Kidney (tissue), 14 donors: ENCODE measurements around the gene DSCAML1. TPM values are rescaled to one million over a fixed set of nuclear protein-coding genes. Genes with fewer than 3 reads are reported as not detected.

Experiments used
- DNase-seq, 5 donors: peaks; one replicate each; pipeline ENCODE4 v3.0.0-alpha.2; 2013 to 2020
- FAIRE-seq: peaks from 2 replicates; lab custom pipeline; 2012; peaks lifted over from hg19 to GRCh38; lab: Jason Lieb, UNC
- H3K27ac ChIP-seq, 2 donors: one replicate each; pipeline ENCODE4 v1.7.0; 2013; ENCODE audit warnings: low read depth in 2 of 2, low read length in 2 of 2, inconsistent platforms in 1 of 2
- H3K27me3 ChIP-seq: one replicate; pipeline ENCODE4 v1.7.1; 2013; ENCODE audit warnings: low read length, inconsistent platforms; ENCODE audit not compliant: control insufficient read depth, insufficient read depth
- H3K36me3 ChIP-seq, 3 donors: one replicate each; pipeline versions ENCODE4 v1.7.0 to v1.7.1; 2013; ENCODE audit warnings: low read length in 3 of 3, control low read depth in 1 of 3, inconsistent platforms in 1 of 3; ENCODE audit not compliant: insufficient read depth in 3 of 3, control insufficient read depth in 2 of 3
- H3K4me1 ChIP-seq, 3 donors: one replicate each; pipeline versions ENCODE4 v1.7.0 to v1.7.1; 2013; ENCODE audit warnings: low read length in 3 of 3, inconsistent platforms in 1 of 3, low read depth in 1 of 3; ENCODE audit not compliant: control insufficient read depth in 2 of 3, insufficient read depth in 2 of 3
- H3K4me3 ChIP-seq, 3 donors: one replicate each; pipeline versions ENCODE4 v1.7.0 to v1.8.1; 2013; ENCODE audit warnings: low read length in 3 of 3, control low read depth in 1 of 3, inconsistent platforms in 1 of 3
- H3K9ac ChIP-seq, 3 donors: one replicate each; pipeline versions ENCODE4 v1.7.0 to v1.7.1; 2013; ENCODE audit warnings: low read length in 3 of 3, control low read depth in 1 of 3, inconsistent platforms in 1 of 3
- H3K9me3 ChIP-seq, 3 donors: one replicate each; pipeline versions ENCODE4 v1.7.0 to v1.7.1; 2013; ENCODE audit warnings: low read length in 3 of 3, control low read depth in 1 of 3, inconsistent platforms in 1 of 3; ENCODE audit not compliant: control insufficient read depth in 2 of 3, insufficient read depth in 1 of 3
- intact Hi-C: fragments of 100-400 bp; cut with DNase I; formaldehyde crosslinking; loops from one replicate; pipeline ENCODE4 v1.11.1; 2022
- polyA plus RNA-seq: library from polyadenylated mRNA; stranded (reverse); fragments of 350-450 nt; fragmentation: Illumina TruSeq; extraction: RNeasy Lipid Tissue Mini Kit (QIAGEN cat#74804); gene quantifications from one replicate; pipeline ENCODE4 v1.2.3, GENCODE V29; 2014; ENCODE audit warnings: low read depth, low replicate concordance; ENCODE audit not compliant: insufficient read depth
- total RNA-seq: library from RNA; stranded (reverse); fragmentation: NEBNext Ultra II Directional; extraction: Animal tissue kit (Norgen Biotek cat#: 25700); gene quantifications from one replicate; pipeline ENCODE4 v1.2.1, GENCODE V29; 2021
- TF ChIP-seq, protein P1 (sequence below): IDR thresholded peaks from 3 replicates; pipeline ENCODE4 v1.5.1; 2012; ENCODE audit warnings: mild to moderate bottlenecking, moderate library complexity, borderline replicate concordance; ENCODE audit not compliant: insufficient read depth; ENCODE audit errors: extremely low read depth
- donor health status: control.
- donor health status: control.
- donor health status: control.
- donor health status: control.
- donor health status: control.
- donor health status: DM: yes; HTN: yes; CAD: no.
- donor health status: Normal renal cell carcinoma (clear cell type).

Gene DSCAML1
- total and polyA plus RNA-seq, 2 donors from 2014 or later, result 0.95 to 17.3 TPM

GRCh38 chr11:117515892-117516787 lies 280.9 kb downstream of the DSCAML1 start:
- DNase-seq (peak in 4 of 5 donors; percentile 68 to 79 (median 74)), FAIRE-seq (no peak)
- no peak overlapping the region for H3K9ac ChIP-seq
- no peak overlapping the region for H3K27ac ChIP-seq
- no peaks in the 10 kb centered on the region for H3K9me3 ChIP-seq
- H3K36me3 ChIP-seq, result peaks cover 0 to 4% (median 0%) of the 10 kb centered on the region in 3 donors
- TF ChIP-seq, protein P1, sequence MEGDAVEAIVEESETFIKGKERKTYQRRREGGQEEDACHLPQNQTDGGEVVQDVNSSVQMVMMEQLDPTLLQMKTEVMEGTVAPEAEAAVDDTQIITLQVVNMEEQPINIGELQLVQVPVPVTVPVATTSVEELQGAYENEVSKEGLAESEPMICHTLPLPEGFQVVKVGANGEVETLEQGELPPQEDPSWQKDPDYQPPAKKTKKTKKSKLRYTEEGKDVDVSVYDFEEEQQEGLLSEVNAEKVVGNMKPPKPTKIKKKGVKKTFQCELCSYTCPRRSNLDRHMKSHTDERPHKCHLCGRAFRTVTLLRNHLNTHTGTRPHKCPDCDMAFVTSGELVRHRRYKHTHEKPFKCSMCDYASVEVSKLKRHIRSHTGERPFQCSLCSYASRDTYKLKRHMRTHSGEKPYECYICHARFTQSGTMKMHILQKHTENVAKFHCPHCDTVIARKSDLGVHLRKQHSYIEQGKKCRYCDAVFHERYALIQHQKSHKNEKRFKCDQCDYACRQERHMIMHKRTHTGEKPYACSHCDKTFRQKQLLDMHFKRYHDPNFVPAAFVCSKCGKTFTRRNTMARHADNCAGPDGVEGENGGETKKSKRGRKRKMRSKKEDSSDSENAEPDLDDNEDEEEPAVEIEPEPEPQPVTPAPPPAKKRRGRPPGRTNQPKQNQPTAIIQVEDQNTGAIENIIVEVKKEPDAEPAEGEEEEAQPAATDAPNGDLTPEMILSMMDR, result no peak
- intact Hi-C loops, result no loop called here
- H3K4me1 ChIP-seq, result peaks cover 3 to 32% (median 25%) of the 10 kb centered on the region in 3 donors
- no peaks in the 10 kb centered on the region for H3K27me3 ChIP-seq
- H3K4me3 ChIP-seq, result no peak overlapping the region

DNA sequence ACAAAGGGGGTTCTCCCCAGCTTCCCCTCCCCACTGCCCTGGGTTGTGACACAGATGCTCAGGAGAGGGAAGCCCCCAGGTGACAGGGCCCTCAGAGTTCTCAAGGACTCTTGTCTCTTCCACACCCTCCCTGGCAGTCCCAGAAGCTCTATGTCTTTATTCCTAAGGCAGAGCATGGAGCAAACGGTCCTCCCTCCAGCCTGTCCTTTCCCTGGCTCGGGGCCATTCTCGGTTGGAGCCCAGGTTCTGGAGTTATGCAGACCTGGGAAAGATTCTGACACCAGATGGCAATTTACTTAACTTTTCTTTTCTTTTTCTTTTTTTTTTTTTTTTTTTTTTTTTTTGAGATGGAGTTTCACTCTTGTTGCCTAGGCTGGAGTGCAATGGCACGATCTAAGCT lies 282.8 kb downstream of the DSCAML1 start:
- Histone ChIP-seq H3K4me1 (peaks cover 7 to 33% (median 17%) of the 10 kb centered on the region in 3 donors), H3K27ac (peak overlapping the region in 1 of 2 donors; percentile 63), H3K4me3 (no peak overlapping the region), H3K27me3 (no peaks in the 10 kb centered on the region), H3K36me3 (peaks cover 0 to 4% (median 0%) of the 10 kb centered on the region in 3 donors), H3K9me3 (no peaks in the 10 kb centered on the region), H3K9ac (no peak overlapping the region)
- intact Hi-C loops, result no loop called here
- TF ChIP-seq, protein P1, result no peak
- no peak for FAIRE-seq
- no peak for DNase-seq

GRCh38 chr11:117513666-117514065 lies 283.4 kb downstream of the DSCAML1 start:
- Histone ChIP-seq H3K9ac (no peak overlapping the region), H3K4me1 (peaks cover 7 to 31% (median 13%) of the 10 kb centered on the region in 3 donors), H3K9me3 (no peaks in the 10 kb centered on the region), H3K36me3 (peaks cover 0 to 4% (median 0%) of the 10 kb centered on the region in 3 donors), H3K4me3 (no peak overlapping the region), H3K27me3 (no peaks in the 10 kb centered on the region), H3K27ac (peak overlapping the region in 1 of 2 donors; percentile 63)
- intact Hi-C loops, result no loop called here
- FAIRE-seq (no peak), DNase-seq (no peak)
- TF ChIP-seq, protein P1, result no peak
